SK-N-SH treated with all-trans-retinoic acid at 6 μM for 48 hours (cell line): Measurements from ENCODE around the gene MAP7.

ENCODE experiments used
- ATAC-seq: fragments of 200-7000 bp; cut with Tn5 transposase; 3 replicates; pipeline ENCODE4 v1.9.1; 2020; ENCODE audit warnings: mild to moderate bottlenecking, moderate library complexity
- BACH2 ChIP-seq: fragments of 250-450 bp; sonication (Bioruptor Pico); IDR thresholded peaks from 2 replicates; pipeline ENCODE4 v1.9.0; 2021; ENCODE audit warnings: mild to moderate bottlenecking, borderline replicate concordance
- CREB5 ChIP-seq: fragments of 250-450 bp; sonication (Bioruptor Pico); IDR thresholded peaks from 2 replicates; pipeline ENCODE4 v1.5.1; 2020; ENCODE audit warnings: low read depth, mild to moderate bottlenecking, moderate library complexity
- CSDC2 ChIP-seq: fragments of 250-450 bp; sonication (Bioruptor Pico); IDR thresholded peaks from 2 replicates; pipeline ENCODE4 v1.5.0; 2020; ENCODE audit warnings: mild to moderate bottlenecking, moderate library complexity
- CSRNP3 ChIP-seq: fragments of 250-450 bp; sonication (Bioruptor Pico); IDR thresholded peaks from 2 replicates; pipeline ENCODE4 v1.5.1; 2021; ENCODE audit warnings: mild to moderate bottlenecking, moderate library complexity
- ESRRG ChIP-seq: fragments of 250-450 bp; sonication (Bioruptor Pico); IDR thresholded peaks from 2 replicates; pipeline ENCODE4 v1.6.1; 2021; ENCODE audit warnings: mild to moderate bottlenecking
- GLIS3 ChIP-seq: fragments of 250-450 bp; sonication (Bioruptor Pico); IDR thresholded peaks from 2 replicates; pipeline ENCODE4 v1.5.0; 2020; ENCODE audit warnings: mild to moderate bottlenecking, moderate library complexity
- ISL1 ChIP-seq: fragments of 250-450 bp; sonication (Bioruptor Pico); IDR thresholded peaks from 2 replicates; pipeline ENCODE4 v2.1.2; 2022; ENCODE audit warnings: mild to moderate bottlenecking, moderate library complexity
- OSR1 ChIP-seq: fragments of 250-450 bp; sonication (Bioruptor Pico); IDR thresholded peaks from 2 replicates; pipeline ENCODE4 v1.8.0; 2022; ENCODE audit warnings: moderate library complexity, mild to moderate bottlenecking, inconsistent platforms
- PATZ1 ChIP-seq: fragments of 250-450 bp; sonication (Bioruptor Pico); IDR thresholded peaks from 2 replicates; pipeline ENCODE4 v1.8.0; 2020; ENCODE audit warnings: mild to moderate bottlenecking, moderate library complexity, borderline replicate concordance
- POU6F1 ChIP-seq: fragments of 250-450 bp; sonication (Bioruptor Pico); IDR thresholded peaks from 2 replicates; pipeline ENCODE4 v1.8.0; 2021; ENCODE audit warnings: low read depth, mild to moderate bottlenecking, moderate library complexity, borderline replicate concordance
- PPARA ChIP-seq: fragments of 250-450 bp; sonication (Bioruptor Pico); IDR thresholded peaks from 2 replicates; pipeline ENCODE4 v1.5.0; 2020; ENCODE audit warnings: mild to moderate bottlenecking, borderline replicate concordance
- RARB ChIP-seq: fragments of 250-450 bp; sonication (Bioruptor Pico); IDR thresholded peaks from 2 replicates; pipeline ENCODE4 v1.8.0; 2021; ENCODE audit warnings: mild to moderate bottlenecking, moderate library complexity
- SNAI2 ChIP-seq: fragments of 250-450 bp; sonication (Bioruptor Pico); IDR thresholded peaks from 2 replicates; pipeline ENCODE4 v1.5.0; 2020; ENCODE audit warnings: mild to moderate bottlenecking, moderate library complexity
- TCF4 ChIP-seq: fragments of 250-450 bp; sonication (Bioruptor Pico); IDR thresholded peaks from 2 replicates; pipeline ENCODE4 v1.8.0; 2021; ENCODE audit warnings: mild to moderate bottlenecking, moderate library complexity, borderline replicate concordance
- TOX ChIP-seq: fragments of 250-450 bp; sonication (Bioruptor Pico); IDR thresholded peaks from 2 replicates; pipeline ENCODE4 v1.8.0; 2021; ENCODE audit warnings: mild to moderate bottlenecking, moderate library complexity, borderline replicate concordance
- TSHZ2 ChIP-seq: fragments of 250-450 bp; sonication (Bioruptor Pico); IDR thresholded peaks from 2 replicates; pipeline ENCODE4 v1.5.0; 2020; ENCODE audit warnings: mild to moderate bottlenecking, moderate library complexity
- ZC3H10 ChIP-seq: fragments of 250-450 bp; sonication (Bioruptor Pico); IDR thresholded peaks from 2 replicates; pipeline ENCODE4 v1.5.1; 2021; ENCODE audit warnings: mild to moderate bottlenecking, moderate library complexity
- ZFP3 ChIP-seq: fragments of 250-450 bp; sonication (Bioruptor Pico); IDR thresholded peaks from 2 replicates; pipeline ENCODE4 v1.5.0; 2020; ENCODE audit warnings: mild to moderate bottlenecking, moderate library complexity
- ZFP30 ChIP-seq: fragments of 450-650 bp; formaldehyde crosslinking; IDR thresholded peaks from 2 replicates; pipeline ENCODE4 v1.5.0; 2022; ENCODE audit warnings: mild to moderate bottlenecking, moderate library complexity
- ZNF565 ChIP-seq: fragments of 450-650 bp; formaldehyde crosslinking; conservative IDR thresholded peaks from 2 replicates; pipeline ENCODE4 v1.5.0; 2020; ENCODE audit warnings: low read depth, mild to moderate bottlenecking, moderate library complexity
- ZNF70 ChIP-seq: fragments of 450-650 bp; formaldehyde crosslinking; IDR thresholded peaks from 2 replicates; pipeline ENCODE4 v1.5.0; 2020; ENCODE audit warnings: mild to moderate bottlenecking, moderate library complexity
- ZNF8 ChIP-seq: fragments of 450-650 bp; formaldehyde crosslinking; IDR thresholded peaks from 2 replicates; pipeline ENCODE4 v1.5.0; 2020; ENCODE audit warnings: mild to moderate bottlenecking, moderate library complexity

The MAP7 gene

GRCh38 chr6:136446145-136446544 lies 104.1 kb downstream of the MAP7 start:
- TF ChIP-seq ZFP3 (CRISPR knock-in tag) = no peak
- no peak for TF ChIP-seq RARB
- no peak for TF ChIP-seq PATZ1 (CRISPR knock-in tag)
- TF ChIP-seq ZNF8 = no peak
- TF ChIP-seq CSDC2 (CRISPR knock-in tag) = no peak
- no peak for TF ChIP-seq TCF4
- TF ChIP-seq OSR1 = no peak
- TF ChIP-seq ZC3H10 = no peak
- no peak for TF ChIP-seq CREB5 (CRISPR knock-in tag)
- TF ChIP-seq ZNF70 = no peak
- TF ChIP-seq BACH2 = no peak
- TF ChIP-seq POU6F1 (CRISPR knock-in tag) = no peak
- TF ChIP-seq ZNF565 = no peak
- no peak for TF ChIP-seq GLIS3 (CRISPR knock-in tag)
- no peak for TF ChIP-seq PPARA
- no peak for TF ChIP-seq TOX (CRISPR knock-in tag)
- TF ChIP-seq, all 23 proteins: peak for 0
- ATAC-seq = no peak

- ATAC-seq = no peak
- TF ChIP-seq ZFP3 (CRISPR knock-in tag) = no peak
- no peak for TF ChIP-seq ZC3H10
- no peak for TF ChIP-seq RARB
- TF ChIP-seq CSDC2 (CRISPR knock-in tag) = no peak
- TF ChIP-seq ZFP30 (CRISPR knock-in tag) = no peak
- TF ChIP-seq ZNF70 = no peak
- TF ChIP-seq ZNF565 = no peak
- TF ChIP-seq BACH2 = no peak
- TF ChIP-seq TSHZ2 (CRISPR knock-in tag) = no peak
- TF ChIP-seq CREB5 (CRISPR knock-in tag) = no peak
- no peak for TF ChIP-seq SNAI2 (CRISPR knock-in tag)
Measured at GRCh38 chr6:136445063-136445462, 105.2 kb downstream of the MAP7 start.

GRCh38 chr6:136440203-136440602 lies 110.0 kb downstream of the MAP7 start:
- ATAC-seq = no peak
- TF ChIP-seq CSRNP3 = no peak
- TF ChIP-seq RARB = no peak
- no peak for TF ChIP-seq ZFP3 (CRISPR knock-in tag)
- TF ChIP-seq CSDC2 (CRISPR knock-in tag) = no peak
- TF ChIP-seq ZNF565 = no peak
- TF ChIP-seq ZNF8 = no peak
- TF ChIP-seq PATZ1 (CRISPR knock-in tag) = no peak
- no peak for TF ChIP-seq ISL1 (CRISPR knock-in tag)
- no peak for TF ChIP-seq PPARA
- TF ChIP-seq SNAI2 (CRISPR knock-in tag) = no peak
- TF ChIP-seq ZNF70 = no peak
- no peak for TF ChIP-seq TCF4
- TF ChIP-seq TOX (CRISPR knock-in tag) = no peak
- no peak for TF ChIP-seq ZFP30 (CRISPR knock-in tag)
- no peak for TF ChIP-seq GLIS3 (CRISPR knock-in tag)
- TF ChIP-seq ESRRG (CRISPR knock-in tag) = no peak
- TF ChIP-seq BACH2 = no peak
- no peak for TF ChIP-seq CREB5 (CRISPR knock-in tag)
- TF ChIP-seq, all 23 proteins: peak for 0
